ENCODE results near the gene PTPN21. TPM values are rescaled to one million over a fixed set of nuclear protein-coding genes. Genes with fewer than 3 reads are reported as not detected.

Gene PTPN21
- polyA plus RNA-seq, 1 of the 3 experiments (the other 2 are of a cell fraction) = 5.6 TPM

- no peaks in the 10 kb centered on the region for H3K4me1 ChIP-seq (ENCODE audit: control insufficient read depth in 1 of 2, insufficient read depth in 2 of 2, low read depth in 1 of 2, low read length in 1 of 2)
- ChIA-PET POLR2A (no interaction called here), CTCF (no interaction called here)
- DNase-seq = no peak
- no peak overlapping the region for H2AFZ ChIP-seq (ENCODE audit: low read depth)
- TF ChIP-seq FOXJ3 (CRISPR knock-in tag; IDR thresholded peaks at IDR 0.05) = no peak
- no peak for TF ChIP-seq JUND (IDR thresholded peaks at IDR 0.05)
- TF ChIP-seq TCF12 (IDR thresholded peaks at IDR 0.05) = no peak
- no peak for TF ChIP-seq YY1 (IDR thresholded peaks at IDR 0.05; ENCODE audit: low read depth)
- TF ChIP-seq RCOR1 (IDR thresholded peaks at IDR 0.05; ENCODE audit: low read length) = no peak
- TF ChIP-seq NRF1 (IDR thresholded peaks at IDR 0.05; ENCODE audit: low read depth, low read length) = no peak
- TF ChIP-seq CHD2 (IDR thresholded peaks at IDR 0.05; ENCODE audit: low read length, partially characterized antibody) = no peak
- TF ChIP-seq EZH2phosphoT487 (IDR thresholded peaks at IDR 0.05; ENCODE audit: borderline replicate concordance, low read depth) = no peak
- TF ChIP-seq RFX5 (IDR thresholded peaks at IDR 0.05; ENCODE audit: low read length) = no peak
- no peak for TF ChIP-seq IRF3 (IDR thresholded peaks at IDR 0.05; ENCODE audit: low read depth, low read length)
- no peak for TF ChIP-seq TAF1 (IDR thresholded peaks at IDR 0.05; ENCODE audit: borderline replicate concordance, low read depth, low read length)
- TF ChIP-seq, protein P1, sequence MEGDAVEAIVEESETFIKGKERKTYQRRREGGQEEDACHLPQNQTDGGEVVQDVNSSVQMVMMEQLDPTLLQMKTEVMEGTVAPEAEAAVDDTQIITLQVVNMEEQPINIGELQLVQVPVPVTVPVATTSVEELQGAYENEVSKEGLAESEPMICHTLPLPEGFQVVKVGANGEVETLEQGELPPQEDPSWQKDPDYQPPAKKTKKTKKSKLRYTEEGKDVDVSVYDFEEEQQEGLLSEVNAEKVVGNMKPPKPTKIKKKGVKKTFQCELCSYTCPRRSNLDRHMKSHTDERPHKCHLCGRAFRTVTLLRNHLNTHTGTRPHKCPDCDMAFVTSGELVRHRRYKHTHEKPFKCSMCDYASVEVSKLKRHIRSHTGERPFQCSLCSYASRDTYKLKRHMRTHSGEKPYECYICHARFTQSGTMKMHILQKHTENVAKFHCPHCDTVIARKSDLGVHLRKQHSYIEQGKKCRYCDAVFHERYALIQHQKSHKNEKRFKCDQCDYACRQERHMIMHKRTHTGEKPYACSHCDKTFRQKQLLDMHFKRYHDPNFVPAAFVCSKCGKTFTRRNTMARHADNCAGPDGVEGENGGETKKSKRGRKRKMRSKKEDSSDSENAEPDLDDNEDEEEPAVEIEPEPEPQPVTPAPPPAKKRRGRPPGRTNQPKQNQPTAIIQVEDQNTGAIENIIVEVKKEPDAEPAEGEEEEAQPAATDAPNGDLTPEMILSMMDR (IDR thresholded peaks at IDR 0.05) = no peak
- no peaks in the 10 kb centered on the region for H3K27me3 ChIP-seq (ENCODE audit: insufficient read depth)
- no peak overlapping the region for H3K9ac ChIP-seq
- no peak overlapping the region for H3K27ac ChIP-seq (ENCODE audit: low read depth in 2 of 2, low read length in 1 of 2)
- WGBS (ENCODE audit: low lambda C conversion rate) = 96% methylated on average over 8 of the region's 8 CpGs
- no peaks in the 10 kb centered on the region for H4K20me1 ChIP-seq (ENCODE audit: insufficient read depth)
- no peaks in the 10 kb centered on the region for H3K9me2 ChIP-seq
- H3K36me3 ChIP-seq (replicated peaks in 1 of 2; ENCODE audit: control insufficient read depth in 1 of 2, insufficient read depth in 2 of 2, low read length in 1 of 2) = peaks cover 73 to 93% of the 10 kb centered on the region in 2 experiments
- H3K79me2 ChIP-seq (ENCODE audit: insufficient read depth) = peaks cover 6% of the 10 kb centered on the region; the same call in 1 of the 2 replicates
- no peak overlapping the region for H3K4me2 ChIP-seq
- no peaks in the 10 kb centered on the region for H3K9me3 ChIP-seq
- no peaks in the 10 kb centered on the region for H3F3A ChIP-seq (replicated peaks; ENCODE audit: insufficient read depth)
- H3K4me3 ChIP-seq (ENCODE audit: low read depth in 2 of 2, low read length in 1 of 2) = no peak overlapping the region
These were observed 44.5 kb upstream of the PTPN21 start for GRCh38 chr14:88599326-88599725.

DNA sequence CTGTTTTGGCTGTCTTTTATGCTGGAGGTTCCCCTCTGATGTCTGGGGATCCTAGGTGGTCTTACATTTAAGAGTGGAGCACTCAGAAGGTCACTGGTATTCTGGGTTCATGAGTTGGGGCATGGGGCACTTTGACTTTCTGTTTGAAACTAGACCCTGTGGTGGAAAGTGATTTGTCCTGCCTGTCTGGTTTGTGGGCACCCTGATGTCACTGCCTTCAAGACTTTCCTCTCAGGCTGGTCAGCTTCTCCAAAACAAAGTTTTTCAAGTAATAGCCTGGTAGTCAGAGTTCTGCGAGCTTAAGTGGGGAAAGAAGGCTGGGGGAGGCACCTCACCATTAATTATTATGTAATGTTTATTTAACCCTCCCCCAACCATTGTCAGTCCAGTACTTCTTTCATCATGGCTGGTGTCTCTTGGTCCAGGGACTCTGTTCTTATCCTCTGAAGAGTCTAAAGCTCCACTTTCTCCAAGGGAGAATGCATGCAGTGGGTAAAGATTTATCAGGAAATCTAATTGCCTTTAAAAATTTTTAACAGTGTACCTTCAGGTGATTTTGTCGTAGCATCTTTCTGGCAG, 43.4 kb upstream of the PTPN21 start:
- ChIA-PET CTCF (no interaction called here), POLR2A (no interaction called here)
- H3K9ac ChIP-seq = no peak overlapping the region
- H3K27ac ChIP-seq (ENCODE audit: low read depth in 2 of 2, low read length in 1 of 2) = no peak overlapping the region
- TF ChIP-seq TCF12 (IDR thresholded peaks at IDR 0.05) = no peak
- no peak for TF ChIP-seq POLR2AphosphoS5 (IDR thresholded peaks at IDR 0.05; ENCODE audit: low read depth, low read length)
- no peak for TF ChIP-seq ELF1 (IDR thresholded peaks at IDR 0.05)
- TF ChIP-seq YY1 (IDR thresholded peaks at IDR 0.05; ENCODE audit: low read depth) = no peak
- no peak for TF ChIP-seq MXI1 (IDR thresholded peaks at IDR 0.05; ENCODE audit: low read depth, low read length)
- no peak for TF ChIP-seq EZH2phosphoT487 (IDR thresholded peaks at IDR 0.05; ENCODE audit: borderline replicate concordance, low read depth)
- TF ChIP-seq, protein P2, sequence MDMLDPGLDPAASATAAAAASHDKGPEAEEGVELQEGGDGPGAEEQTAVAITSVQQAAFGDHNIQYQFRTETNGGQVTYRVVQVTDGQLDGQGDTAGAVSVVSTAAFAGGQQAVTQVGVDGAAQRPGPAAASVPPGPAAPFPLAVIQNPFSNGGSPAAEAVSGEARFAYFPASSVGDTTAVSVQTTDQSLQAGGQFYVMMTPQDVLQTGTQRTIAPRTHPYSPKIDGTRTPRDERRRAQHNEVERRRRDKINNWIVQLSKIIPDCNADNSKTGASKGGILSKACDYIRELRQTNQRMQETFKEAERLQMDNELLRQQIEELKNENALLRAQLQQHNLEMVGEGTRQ (IDR thresholded peaks at IDR 0.05; ENCODE audit: borderline replicate concordance, low read depth, low read length) = no peak
- no peak for TF ChIP-seq EP300 (IDR thresholded peaks at IDR 0.05; ENCODE audit: borderline replicate concordance in 1 of 2, low read depth in 1 of 2, low read length in 1 of 2)
- H3K36me3 ChIP-seq (replicated peaks in 1 of 2; ENCODE audit: control insufficient read depth in 1 of 2, insufficient read depth in 2 of 2, low read length in 1 of 2) = peaks cover 73 to 93% of the 10 kb centered on the region in 2 experiments
- H3K4me2 ChIP-seq = no peak overlapping the region
- WGBS (ENCODE audit: low lambda C conversion rate) = 98% methylated on average over 2 of the region's 2 CpGs
- H3K4me3 ChIP-seq (ENCODE audit: low read depth in 2 of 2, low read length in 1 of 2) = no peak overlapping the region
- H3K27me3 ChIP-seq (ENCODE audit: insufficient read depth) = no peaks in the 10 kb centered on the region
- H3K9me2 ChIP-seq = no peaks in the 10 kb centered on the region
- H3K9me3 ChIP-seq = no peaks in the 10 kb centered on the region
- no peaks in the 10 kb centered on the region for H3K4me1 ChIP-seq (ENCODE audit: control insufficient read depth in 1 of 2, insufficient read depth in 2 of 2, low read depth in 1 of 2, low read length in 1 of 2)
- H3K79me2 ChIP-seq (ENCODE audit: insufficient read depth) = peaks cover 6% of the 10 kb centered on the region; the same call in 1 of the 2 replicates
- H4K20me1 ChIP-seq (ENCODE audit: insufficient read depth) = no peaks in the 10 kb centered on the region
- no peaks in the 10 kb centered on the region for H3F3A ChIP-seq (replicated peaks; ENCODE audit: insufficient read depth)
- DNase-seq = no peak
- no peak overlapping the region for H2AFZ ChIP-seq (ENCODE audit: low read depth)

Measured in SK-N-SH (cell line).